GM23338 (cell line): ENCODE data around the gene ZNF646. TPM values are rescaled to one million over a fixed set of nuclear protein-coding genes. Genes with fewer than 3 reads are reported as not detected.

ENCODE experiments used
- JUNB ChIP-seq: IDR thresholded peaks from one replicate; pipeline ENCODE4 v1.6.1; 2016; ENCODE audit warnings: antibody characterized with exemption; ENCODE audit not compliant: unreplicated experiment
- NANOG ChIP-seq: IDR thresholded peaks from 2 replicates; pipeline ENCODE4 v1.6.1; 2016; ENCODE audit warnings: antibody characterized with exemption, borderline replicate concordance
- REST ChIP-seq: IDR thresholded peaks from one replicate; pipeline ENCODE4 v1.6.1; 2018; ENCODE audit warnings: antibody characterized with exemption; ENCODE audit not compliant: unreplicated experiment
- ZNF114 ChIP-seq: fragments of 250-450 bp; sonication (Bioruptor Pico); IDR thresholded peaks from 2 replicates; pipeline ENCODE4 v1.5.0; 2020; ENCODE audit warnings: mild to moderate bottlenecking, moderate library complexity
- ZNF462 ChIP-seq: fragments of 250-450 bp; sonication (Bioruptor Pico); IDR thresholded peaks from 2 replicates; pipeline ENCODE4 v1.5.0; 2020; ENCODE audit warnings: mild to moderate bottlenecking, moderate library complexity
- polyA plus RNA-seq: library from polyadenylated mRNA; unstranded; fragments of >200 nt; fragmentation: Nextera tagmentation; extraction: Ambion mirVana; gene quantifications from 2 replicates; pipeline ENCODE4 v1.2.1, GENCODE V29; 2016
- total RNA-seq: library from RNA; depleted of rRNA; stranded (reverse); fragments of >200 nt; shearing (Covaris generic); gene quantifications from 2 replicates; pipeline ENCODE4 v1.2.3, GENCODE V29; 2014

Gene ZNF646
- total and polyA plus RNA-seq, 2 experiments from 2014 or later, result 6.3 to 29.3 TPM

DNA sequence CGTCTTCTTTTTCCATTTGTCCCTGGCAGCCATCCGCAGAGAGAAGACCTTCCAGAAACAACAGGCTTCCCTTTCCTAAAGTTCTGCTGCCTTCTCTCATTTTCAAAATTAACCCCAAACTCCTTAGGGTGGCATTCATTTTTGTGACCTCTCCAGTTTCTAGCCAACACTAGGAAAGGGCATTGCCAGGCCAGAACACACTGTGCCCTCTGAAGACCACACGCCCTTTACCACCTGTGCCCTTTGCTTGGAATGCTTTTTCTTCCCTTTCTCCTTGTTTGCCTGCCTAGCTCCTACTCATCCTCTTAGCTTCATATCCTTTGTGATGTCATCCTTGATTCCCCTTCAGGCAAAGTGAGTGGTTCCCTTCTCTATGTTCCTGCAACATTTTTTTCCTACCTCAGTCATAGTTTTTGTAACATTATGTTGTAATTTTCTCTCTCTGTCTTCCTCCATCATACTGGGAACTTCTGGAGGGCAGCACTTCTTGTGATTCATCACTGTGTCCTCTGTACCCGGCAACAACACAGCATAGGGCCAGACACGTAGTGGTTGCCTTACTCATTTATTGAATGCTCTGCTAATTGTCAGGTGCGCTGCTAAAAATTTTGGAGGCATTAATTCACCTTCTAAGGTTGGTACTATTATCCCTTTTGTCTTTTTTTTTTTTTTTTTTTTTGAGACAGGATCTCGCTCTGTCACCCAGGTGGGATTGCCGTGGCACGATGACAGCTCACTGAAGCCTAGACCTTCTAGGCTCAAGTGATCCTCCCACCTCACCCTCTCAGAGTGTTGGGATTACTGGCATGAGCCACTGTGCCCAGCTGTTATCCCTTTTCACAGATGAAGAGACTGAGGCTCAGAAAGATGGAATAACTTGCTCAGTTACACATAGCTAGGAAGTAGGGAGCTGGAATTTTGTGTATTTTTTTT is 44.3 kb downstream of the ZNF646 start (continued):
- no peak for TF ChIP-seq ZNF462 (CRISPR knock-in tag)
- TF ChIP-seq JUNB, result no peak
- TF ChIP-seq REST, result no peak
- TF ChIP-seq NANOG, result no peak
- no peak for TF ChIP-seq ZNF114 (CRISPR knock-in tag)
